SK-N-MC (cell line): ENCODE results near the gene HLA-DRB5.

Experiments used
- EZH2 ChIP-seq: fragments of 200-600 bp; sonication (generic); IDR thresholded peaks from one replicate; pipeline ENCODE4 v1.6.1; 2017; ENCODE audit warnings: antibody characterized with exemption
- POLR2AphosphoS5 ChIP-seq: IDR thresholded peaks from 2 replicates; pipeline ENCODE4 v1.6.1; 2012; ENCODE audit warnings: mild to moderate bottlenecking, low read depth, low read length, borderline replicate concordance

DNA sequence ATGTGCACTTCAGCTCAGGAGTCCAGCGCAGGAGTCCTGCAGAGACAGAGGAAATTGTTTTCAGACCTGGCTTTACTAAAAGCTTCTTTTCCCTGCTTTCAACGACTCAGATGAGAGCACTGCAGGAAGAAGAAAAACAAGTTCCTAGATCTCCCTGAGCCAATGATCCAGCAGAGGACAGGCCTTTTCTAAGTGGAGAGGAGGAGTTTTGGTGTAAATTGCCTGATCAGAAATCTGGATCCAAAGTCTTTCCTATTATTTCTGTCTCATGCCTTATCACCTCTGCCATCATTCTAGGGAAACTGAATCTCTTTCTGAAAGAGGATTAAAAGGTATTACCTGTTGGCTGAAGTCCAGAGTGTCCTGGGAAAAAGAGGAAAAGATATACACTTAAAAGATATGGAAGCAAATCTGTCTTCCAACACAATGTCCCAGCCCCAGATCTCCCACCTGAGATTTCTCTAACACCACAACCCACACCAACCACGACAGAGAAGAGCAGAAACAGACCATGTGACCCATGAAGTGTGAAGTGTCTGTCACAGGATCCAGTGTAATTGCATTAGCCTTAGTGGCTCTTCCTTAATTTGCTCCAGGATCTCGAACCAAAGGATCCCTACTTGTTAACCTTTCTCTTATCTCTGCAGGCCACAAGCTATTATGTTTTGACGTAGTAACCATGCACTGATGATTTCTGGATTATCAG lies 23.1 kb upstream of the HLA-DRB5 start:
- no peak for TF ChIP-seq POLR2AphosphoS5
- TF ChIP-seq EZH2 = no peak
